Heart left ventricle (tissue), 13 donors: Measurements from ENCODE around the gene FHL1.

ENCODE experiments used
- CTCF ChIP-seq, 12 donors: fragments of 200-600 bp; sonication (generic) in 4 of 12; IDR thresholded peaks; one replicate each; pipeline versions ENCODE4 v1.5.0 to v1.8.0; 2018 to 2022; ENCODE audit warnings: antibody characterized with exemption in 12 of 12, mild to moderate bottlenecking in 5 of 12
- POLR2A ChIP-seq, 2 donors: fragments of 450-650 bp; IDR thresholded peaks; one replicate each; pipeline ENCODE4 v1.6.1; 2017; ENCODE audit warnings: antibody characterized with exemption in 2 of 2, mild to moderate bottlenecking in 2 of 2, moderate library complexity in 2 of 2
- donor health status: ischemic (EF 13 %, LVEDD 7.1; RV severe dilation, severe dysfunction).
- donor health status: DM: no; HTN: yes; CAD: no.
- donor health status: DM: no; HTN: no; CAD: no.
- donor health status: ischemic (EF 25% LVEDD 6.9; RV normal size, moderate dysfunction).
- donor health status: ischemic (EF 25% LVEDD 5.7; RV mildly dilated, moderate dysfunction).
- donor health status: ischemic (EF 35%, LVEDD 5.7; RV mildly dilated, moderate dysfunction).
- donor health status: nonischemic (EF 11% LVEDD 7.7; RV severe dilation, severe dysfunction).
- donor health status: DM: yes; HTN: yes; CAD: no.
- donor health status: PGD.
- donor health status: ischemic (EF 29% LVEDD 5.4; RV normal size, mild dysfunction).
- donor health status: nonischemic (EF 23%, LVEDD 6.1; RV moderate dilation, normal function).

GRCh38 chrX:136192839-136193414 lies 45.6 kb downstream of the FHL1 start:
- TF ChIP-seq CTCF (IDR thresholded peaks at IDR 0.05): no peak
- TF ChIP-seq POLR2A (IDR thresholded peaks at IDR 0.05): no peak
